NCI-H82 (cell line): ENCODE results near the gene WNK2.

Experiments
- DNase-seq: peaks from one replicate; lab custom pipeline; 2025; lab: John Stamatoyannopoulos, UW

WNK2 gene

DNA sequence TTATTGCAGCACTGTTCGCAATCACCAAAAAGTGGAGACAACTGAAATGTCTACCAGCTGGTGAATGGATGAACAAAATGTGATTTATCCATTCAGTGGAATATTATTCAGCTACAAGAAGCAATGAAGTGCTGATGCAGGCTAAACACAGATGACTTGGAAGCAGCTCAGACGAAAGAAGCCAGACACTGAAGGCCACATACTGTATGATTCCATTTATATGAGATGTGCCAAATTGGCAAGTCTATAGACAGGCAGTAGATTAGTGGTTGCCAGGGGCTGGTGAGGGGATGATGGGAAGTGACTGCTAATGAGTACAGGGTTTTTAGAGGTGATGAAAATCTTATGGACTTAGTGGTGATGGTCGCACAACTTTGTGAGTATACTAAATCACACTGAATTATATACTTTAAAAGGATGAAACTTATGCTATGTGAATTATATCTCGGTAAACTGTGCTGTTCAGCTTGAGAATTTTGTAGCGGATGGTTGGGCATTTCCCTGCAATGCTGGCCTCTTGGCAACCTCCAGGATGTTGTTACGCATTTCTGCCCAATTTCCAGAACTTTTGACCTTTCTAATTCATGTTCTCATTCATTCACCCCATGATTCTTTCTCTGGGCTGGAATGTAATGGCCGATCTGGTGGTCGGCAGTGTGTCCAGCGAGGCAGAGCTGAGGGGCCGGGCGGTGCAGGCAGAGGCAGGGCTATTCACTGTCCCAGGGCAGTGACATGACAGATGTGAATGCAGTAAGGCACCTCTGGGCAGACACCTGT lies 22.0 kb upstream of the WNK2 start:
- no peak for DNase-seq

- DNase-seq, result no peak
Measured at GRCh38 chr9:93164085-93164484, 19.9 kb upstream of the WNK2 start.

- DNase-seq, result no peak
Measured at GRCh38 chr9:93166699-93167098, 17.2 kb upstream of the WNK2 start.

DNA sequence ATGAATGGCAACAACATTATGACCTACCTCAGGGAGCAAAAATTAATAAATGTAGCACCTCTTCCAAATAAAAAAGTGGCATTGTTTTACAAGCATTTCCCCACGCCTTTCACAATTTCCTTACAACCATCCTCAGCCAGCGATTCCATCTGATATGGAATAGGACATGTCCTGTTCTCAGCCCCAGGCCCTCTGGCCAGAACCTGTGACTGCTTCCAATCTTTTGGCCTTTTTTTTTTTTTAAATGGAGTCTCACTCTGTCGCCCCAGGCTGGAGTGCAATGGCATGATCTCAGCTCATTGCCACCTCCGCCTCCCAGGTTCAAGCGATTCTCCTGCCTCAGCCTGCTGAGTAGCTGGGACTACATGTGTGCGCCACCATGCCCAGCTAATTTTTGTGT lies 16.8 kb upstream of the WNK2 start:
- no peak for DNase-seq

- no peak for DNase-seq
Measured at GRCh38 chr9:93167838-93168237, 16.1 kb upstream of the WNK2 start.

GRCh38 chr9:93168581-93168980 lies 15.4 kb upstream of the WNK2 start:
- DNase-seq, result no peak

- no peak for DNase-seq
Measured at GRCh38 chr9:93169444-93169843, 14.5 kb upstream of the WNK2 start.

- DNase-seq, result no peak
Measured at GRCh38 chr9:93170571-93170970, 13.4 kb upstream of the WNK2 start.

DNA sequence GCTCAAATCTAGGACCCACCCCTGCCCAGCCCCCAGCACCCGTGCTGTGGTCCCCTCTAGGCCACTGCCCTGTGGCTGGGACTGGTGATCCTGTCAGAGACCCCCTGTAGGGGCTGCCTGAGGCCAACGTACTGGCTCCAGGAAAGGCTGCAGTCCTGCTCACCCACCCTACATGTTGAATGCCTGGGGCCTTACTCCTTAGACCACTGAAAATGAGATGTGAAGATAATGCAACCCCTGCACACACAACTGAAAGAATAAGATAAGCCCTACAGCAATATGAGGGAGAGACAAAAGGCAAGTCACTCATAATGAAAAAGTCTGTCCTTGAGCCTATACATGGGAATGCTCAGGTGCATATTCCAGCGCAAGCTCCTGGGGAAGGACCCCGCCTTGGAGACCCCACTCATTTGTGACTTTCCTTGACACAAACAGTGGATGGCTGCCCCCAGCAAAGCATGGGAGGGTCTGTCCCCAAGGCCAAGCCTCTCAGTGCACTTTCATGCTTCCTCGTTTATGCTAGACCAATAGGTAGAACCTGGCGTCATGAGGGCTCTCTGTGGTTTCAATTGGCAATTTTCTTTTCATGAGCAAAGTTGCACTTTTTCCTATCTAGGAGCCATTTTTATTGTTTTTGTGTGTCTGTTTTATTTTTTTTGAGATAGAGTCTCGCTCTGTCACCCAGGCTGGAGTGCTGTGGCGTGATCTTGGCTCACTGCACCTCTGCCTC lies 12.5 kb upstream of the WNK2 start:
- DNase-seq, result no peak

DNA sequence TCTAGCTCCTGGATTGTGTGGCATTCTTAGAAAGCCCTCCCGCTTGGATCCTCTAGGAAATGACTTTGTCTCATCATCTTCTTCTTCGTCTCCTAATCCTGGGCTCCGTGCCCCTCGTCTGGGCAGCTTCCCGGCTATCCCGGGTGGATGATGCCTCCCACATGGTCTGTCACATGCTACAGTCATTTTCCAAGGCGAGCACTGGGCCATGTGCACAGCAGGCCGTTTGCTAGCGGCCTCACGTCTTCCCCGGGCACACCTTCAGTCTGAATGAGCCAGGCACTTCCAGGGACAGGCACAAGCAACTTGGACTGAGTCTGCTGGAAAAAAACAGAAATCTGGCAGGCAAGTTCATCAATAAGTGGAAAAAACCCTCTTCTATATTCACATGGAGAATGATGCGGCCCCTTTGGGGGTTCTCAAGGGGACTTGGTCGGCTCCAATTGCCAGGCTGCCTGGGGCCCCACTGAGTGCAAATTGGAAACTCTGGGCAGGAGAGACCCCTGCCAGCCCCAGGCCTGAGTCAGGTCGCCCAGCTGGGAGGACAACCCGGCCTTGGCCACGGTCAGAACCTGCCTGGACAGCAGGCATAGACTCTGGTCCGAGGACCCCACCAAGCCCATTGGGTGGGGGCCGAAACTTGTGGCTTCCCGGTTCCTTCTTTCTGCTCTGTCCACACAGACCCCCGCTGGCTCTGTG lies 11.1 kb upstream of the WNK2 start:
- DNase-seq, result no peak

DNA sequence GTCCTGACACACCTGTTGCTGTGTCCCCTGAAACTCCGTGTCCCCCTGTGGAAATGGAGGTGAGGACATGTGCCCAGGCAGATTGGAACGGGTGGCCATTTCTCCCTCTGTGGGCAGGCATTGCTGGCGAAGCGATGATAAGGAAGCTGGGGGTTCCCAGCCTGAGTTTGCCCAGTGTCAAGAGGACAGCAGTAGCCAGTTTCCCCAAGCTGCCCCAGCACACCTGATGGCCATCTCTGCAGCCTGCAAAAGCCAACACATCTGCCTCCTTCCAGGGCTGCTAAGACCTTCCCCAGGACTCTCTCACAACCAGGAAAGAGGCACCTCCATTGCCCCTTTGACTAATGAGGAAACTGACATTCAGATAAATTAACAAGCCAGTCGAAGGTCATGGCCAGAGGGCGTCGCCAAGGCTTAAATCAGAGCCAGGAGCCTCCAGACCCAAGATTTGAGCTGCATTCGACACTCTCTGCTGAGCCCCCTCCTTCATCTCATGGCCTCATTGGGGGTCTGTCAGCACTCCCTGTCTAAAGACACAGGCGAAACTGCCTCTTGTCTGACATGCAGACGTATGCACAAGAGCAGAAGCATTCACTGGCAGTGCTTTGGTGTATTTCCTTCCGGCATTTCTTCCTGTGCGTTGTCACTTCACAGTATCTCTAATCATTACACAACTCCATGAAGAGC lies 10.4 kb upstream of the WNK2 start:
- no peak for DNase-seq

- DNase-seq, result no peak
Measured at GRCh38 chr9:93174976-93175375, 9.0 kb upstream of the WNK2 start.

DNA sequence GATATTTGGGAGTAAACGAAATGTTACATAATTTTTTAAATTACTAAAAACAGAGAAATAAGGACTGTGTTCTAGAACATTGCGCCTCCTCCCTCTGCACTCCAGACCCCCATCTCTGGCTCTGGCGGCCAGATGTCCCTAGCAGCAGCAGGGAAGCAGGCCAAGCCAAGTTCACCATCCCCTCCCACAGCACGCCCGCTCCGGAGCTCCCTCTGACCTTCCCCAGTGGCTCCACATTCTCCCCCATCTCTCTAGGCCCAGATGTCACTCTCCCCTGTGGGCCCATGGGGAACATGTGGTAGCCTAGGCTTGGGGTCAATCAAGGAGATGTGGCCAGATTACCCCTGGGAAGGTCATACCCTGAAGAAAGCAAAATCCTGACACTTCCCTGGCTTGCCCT lies 6.3 kb upstream of the WNK2 start:
- peak; percentile 13 for DNase-seq

- DNase-seq, result no peak
Measured at GRCh38 chr9:93178851-93179786, 4.8 kb upstream of the WNK2 start.

- DNase-seq, result no peak
Measured at GRCh38 chr9:93180938-93181337, 3.0 kb upstream of the WNK2 start.

DNA sequence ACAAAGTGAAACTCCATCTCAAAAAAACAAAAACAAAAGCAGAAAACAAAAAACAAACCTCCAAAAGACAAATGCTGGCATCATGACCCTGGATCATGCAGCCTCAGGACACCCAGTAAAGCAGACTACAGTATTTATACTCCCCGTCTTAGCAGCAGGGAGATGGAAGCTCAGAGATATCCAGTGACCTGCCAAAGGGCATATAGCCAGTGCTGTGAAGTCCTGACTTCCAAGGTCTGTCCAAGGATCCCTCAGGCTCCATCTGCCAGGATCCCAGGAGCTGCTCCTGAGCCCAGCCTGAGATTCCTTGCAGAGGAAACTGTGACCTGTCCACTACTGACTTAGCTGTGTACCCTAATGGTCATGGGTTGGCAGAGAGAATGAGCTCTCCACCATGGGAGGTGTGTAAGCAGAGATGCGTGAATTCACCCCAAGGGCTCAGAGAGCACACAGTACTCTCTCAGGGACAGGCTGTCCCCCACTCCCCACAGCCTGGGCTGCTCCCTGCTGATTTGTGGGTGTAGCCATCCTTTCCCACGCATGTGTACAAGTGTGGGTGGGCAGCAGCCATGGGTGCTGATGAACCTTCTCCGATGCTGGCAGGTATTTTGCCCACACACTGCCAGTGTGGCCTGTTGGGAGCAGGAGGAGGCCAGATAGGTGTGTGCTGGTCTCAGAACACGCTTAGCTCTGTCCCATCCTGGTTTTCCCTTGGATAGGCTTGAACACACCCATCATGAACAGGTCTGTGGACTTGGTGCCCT lies 2.1 kb upstream of the WNK2 start:
- no peak for DNase-seq

GRCh38 chr9:93182572-93182971 lies 1.4 kb upstream of the WNK2 start:
- no peak for DNase-seq

- DNase-seq, result no peak
Measured at GRCh38 chr9:93183131-93183662, 742 bp upstream of the WNK2 start.

DNA sequence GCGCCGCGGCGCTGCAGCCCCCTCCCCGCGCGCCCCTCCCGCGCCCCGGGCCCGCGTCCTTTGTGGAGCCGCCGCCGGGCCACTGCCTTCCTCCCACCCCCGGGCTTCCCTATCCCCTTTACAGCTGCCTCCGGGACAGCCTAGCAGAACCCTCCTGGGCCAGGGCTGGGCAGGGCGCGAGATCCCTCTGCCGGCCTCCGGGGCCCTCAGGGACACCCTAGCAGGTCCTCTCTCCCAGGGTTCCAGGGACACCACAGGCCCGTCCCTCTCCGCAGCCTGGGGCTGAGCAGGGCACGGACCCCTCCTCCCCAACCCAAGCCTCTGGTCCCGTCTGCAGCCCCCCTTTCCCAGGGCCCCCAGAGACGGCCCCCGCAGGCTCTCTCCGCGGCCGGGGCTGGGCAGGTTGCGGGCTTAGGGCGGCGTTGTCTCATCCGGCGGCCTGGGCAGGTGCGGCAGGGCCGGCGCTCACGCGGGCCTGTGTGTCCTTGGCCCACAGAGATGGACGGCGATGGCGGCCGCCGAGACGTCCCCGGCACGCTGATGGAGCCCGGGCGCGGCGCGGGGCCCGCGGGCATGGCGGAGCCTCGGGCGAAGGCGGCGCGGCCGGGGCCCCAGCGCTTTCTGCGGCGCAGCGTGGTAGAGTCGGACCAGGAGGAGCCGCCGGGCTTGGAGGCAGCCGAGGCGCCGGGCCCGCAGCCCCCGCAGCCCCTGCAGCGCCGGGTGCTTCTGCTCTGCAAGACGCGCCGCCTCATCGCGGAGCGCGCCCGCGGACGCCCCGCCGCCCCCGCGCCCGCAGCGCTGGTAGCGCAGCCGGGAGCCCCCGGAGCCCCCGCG lies 710 bp downstream of the WNK2 start:
- DNase-seq, result peak; percentile 45
